Measurements from ENCODE around the gene OR5C1. TPM values are rescaled to one million over a fixed set of nuclear protein-coding genes. Genes with fewer than 3 reads are reported as not detected.

OR5C1 gene
- total RNA-seq, 2 donors from 2014 or later = not detected

Other genes starting within 250 kb of the OR5C1 start
- not detected for gene OR1N2, start 235.8 kb upstream of the OR5C1 start, total RNA-seq
- not detected for gene OR1L8, start 205.5 kb upstream of the OR5C1 start, total RNA-seq
- not detected for gene OR1Q1, start 174.2 kb upstream of the OR5C1 start, total RNA-seq
- not detected for gene OR1B1, start 131.3 kb upstream of the OR5C1 start, total RNA-seq
- not detected for gene OR1L1, start 127.2 kb upstream of the OR5C1 start, total RNA-seq
- gene OR1L3, start 113.8 kb upstream of the OR5C1 start, total RNA-seq = not detected
- not detected for gene OR1L4, start 64.9 kb upstream of the OR5C1 start, total RNA-seq
- gene OR1L6, start 46.6 kb upstream of the OR5C1 start, total RNA-seq = not detected
- gene OR1K1, start 11.2 kb downstream of the OR5C1 start, total RNA-seq = not detected
- 10 to 100 TPM; 14.9 to 16.2 TPM for gene PDCL, start 39.7 kb downstream of the OR5C1 start, total RNA-seq
- gene RC3H2, start 116.4 kb downstream of the OR5C1 start, total RNA-seq = 10 to 100 TPM; 34.4 to 44.9 TPM
- 1 to 10 TPM; 6.6 to 8.4 TPM for gene ZBTB6, start 124.4 kb downstream of the OR5C1 start, total RNA-seq
- 1 to 10 TPM; 4.3 to 6.5 TPM for gene ZBTB26, start 142.6 kb downstream of the OR5C1 start, total RNA-seq
- 10 to 100 TPM; 40.9 to 49.4 TPM for gene RABGAP1, start 152.1 kb downstream of the OR5C1 start, total RNA-seq
- gene GPR21, start 244.7 kb downstream of the OR5C1 start, total RNA-seq = 1 to 10 TPM in 1 of 2 donors, under 1 TPM in 1; 0.35 to 1.2 TPM